GM19240 (cell line): ENCODE results near the gene DTHD1.

Source experiments
- DNase-seq: peaks from one replicate; pipeline ENCODE4 v3.0.0; 2011; ENCODE audit warnings: low spot score; ENCODE audit not compliant: insufficient read length

The DTHD1 gene

DNA sequence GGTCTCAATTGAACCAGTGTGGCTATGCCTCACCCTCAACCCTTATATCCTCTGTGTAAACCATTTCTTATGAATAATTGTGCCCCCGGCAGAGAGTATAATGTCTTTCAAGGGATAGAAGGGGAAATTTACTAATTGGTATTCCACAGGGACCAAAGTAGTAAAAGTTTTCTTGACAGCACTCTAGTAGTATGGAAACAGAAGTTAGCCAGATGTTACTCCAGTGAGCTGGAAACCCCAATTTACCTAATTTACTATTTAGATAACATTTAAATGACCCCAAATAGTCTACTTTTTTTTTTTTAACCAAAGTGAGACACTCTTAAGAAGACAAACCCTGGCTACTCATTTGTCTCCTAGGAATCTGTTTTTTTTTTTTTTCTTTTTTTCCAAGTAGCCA is 32.3 kb downstream of the DTHD1 start:
- no peak for DNase-seq

DNA sequence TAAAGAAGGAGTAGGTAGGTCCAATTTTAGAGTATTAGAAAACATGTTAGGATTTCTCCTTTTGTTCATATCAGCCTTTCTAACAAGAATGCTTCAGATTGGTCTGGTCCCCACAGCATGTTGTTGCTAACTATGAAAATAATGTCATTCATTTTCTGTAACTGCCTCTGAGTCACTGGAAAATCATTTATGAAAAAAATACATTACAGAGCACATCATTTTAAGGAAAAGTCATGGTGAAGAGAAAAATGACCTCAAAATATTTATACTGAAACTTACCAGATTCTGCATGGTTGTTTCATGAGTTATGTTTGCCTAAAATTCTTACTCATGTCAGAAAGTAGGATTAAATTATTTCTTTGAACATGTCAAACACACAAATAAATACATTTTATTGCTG is 35.2 kb downstream of the DTHD1 start:
- DNase-seq, result no peak

DNA sequence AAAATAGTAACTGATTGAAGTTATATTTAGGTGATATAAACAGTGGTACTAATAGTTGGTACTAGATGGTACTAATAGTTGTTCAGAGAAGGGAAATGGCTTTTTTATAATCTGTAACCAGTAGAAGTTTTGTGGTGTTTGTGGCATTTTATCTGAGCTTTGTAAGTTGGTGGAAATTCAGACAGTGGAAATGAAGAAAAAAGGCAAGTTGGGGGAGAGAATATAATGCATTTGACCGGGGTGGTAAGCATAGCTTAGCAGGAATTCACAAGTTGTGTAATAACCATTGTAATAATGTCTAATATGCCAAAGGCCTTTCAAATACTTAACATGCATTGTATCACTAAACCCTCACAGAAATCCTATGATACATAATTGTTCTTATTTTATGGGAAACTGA is 36.3 kb downstream of the DTHD1 start:
- DNase-seq, result no peak

DNA sequence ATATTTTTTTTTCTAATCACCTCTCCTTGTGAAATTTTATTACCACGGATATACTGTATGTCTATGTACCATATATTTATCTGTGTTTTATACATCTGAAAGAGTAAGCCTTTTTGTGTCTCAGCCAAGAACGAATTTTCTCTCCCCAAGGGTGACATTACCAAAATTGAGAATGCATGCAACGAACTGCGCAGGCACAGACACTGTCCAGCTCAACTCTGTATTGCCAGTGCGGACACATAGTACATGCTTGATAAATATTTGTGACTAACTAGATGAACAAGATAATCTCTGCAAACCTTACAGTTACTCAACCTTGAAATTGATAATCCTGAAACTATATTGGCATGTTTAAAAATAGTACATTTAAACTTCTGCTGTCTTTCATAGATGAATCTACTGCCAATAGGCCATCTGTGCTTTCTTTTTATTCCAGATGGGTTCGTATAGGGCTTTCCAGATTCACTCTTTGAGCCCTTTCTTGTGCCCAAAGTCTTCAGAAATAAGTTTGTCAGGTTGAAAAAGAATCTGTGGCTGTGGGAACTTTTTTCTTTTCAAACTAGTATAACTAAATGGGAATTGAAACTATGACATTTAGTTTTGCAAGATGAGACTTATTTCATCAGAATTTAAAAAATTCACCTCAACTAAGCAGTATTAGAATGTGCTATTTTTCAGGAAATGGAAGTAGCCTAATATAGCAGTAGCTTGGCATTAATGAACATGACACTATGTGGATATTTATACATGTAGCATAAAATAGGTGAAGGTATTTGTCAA is 38.9 kb downstream of the DTHD1 start:
- DNase-seq, result no peak

DNA sequence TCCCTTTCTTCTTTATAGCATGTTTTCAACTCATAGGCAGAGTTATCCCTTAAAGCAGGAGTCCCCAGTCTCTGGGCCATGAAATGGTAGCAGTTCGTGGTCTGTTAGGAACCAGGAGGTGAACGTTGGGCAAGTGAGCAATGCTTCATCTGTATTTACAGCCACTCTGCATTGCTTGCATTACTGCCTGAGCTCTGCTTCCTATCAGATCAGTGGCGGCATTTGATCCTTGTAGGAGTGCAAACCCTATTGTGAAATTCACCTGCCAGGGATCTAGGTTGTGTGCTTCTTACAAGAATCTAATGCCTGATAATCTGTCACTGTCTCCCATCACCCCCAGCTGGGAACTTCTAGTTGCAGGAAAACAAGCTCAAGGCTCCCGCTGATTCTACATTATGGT is 39.8 kb downstream of the DTHD1 start:
- DNase-seq, result no peak

DNA sequence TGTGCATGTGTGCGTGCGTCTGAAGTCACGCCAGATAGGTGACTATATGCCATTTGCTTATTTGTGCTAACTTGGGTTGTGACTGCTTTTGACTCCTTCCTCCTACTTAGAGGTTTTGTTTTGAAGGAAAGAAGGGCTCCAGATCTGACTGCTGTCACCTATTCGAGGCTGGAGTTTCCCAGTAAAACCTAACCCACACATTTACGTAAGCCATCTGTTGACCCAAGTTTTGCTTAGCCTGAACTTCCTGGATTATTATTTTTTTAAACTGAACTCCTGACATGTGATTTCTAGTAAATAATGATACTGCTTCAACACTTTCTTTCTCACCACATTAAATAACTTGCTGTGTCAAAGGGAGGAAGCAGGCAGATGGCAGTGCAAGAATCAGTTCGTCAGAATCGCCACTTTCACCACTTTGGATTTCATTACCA is 41.5 kb downstream of the DTHD1 start:
- DNase-seq, result no peak

DNA sequence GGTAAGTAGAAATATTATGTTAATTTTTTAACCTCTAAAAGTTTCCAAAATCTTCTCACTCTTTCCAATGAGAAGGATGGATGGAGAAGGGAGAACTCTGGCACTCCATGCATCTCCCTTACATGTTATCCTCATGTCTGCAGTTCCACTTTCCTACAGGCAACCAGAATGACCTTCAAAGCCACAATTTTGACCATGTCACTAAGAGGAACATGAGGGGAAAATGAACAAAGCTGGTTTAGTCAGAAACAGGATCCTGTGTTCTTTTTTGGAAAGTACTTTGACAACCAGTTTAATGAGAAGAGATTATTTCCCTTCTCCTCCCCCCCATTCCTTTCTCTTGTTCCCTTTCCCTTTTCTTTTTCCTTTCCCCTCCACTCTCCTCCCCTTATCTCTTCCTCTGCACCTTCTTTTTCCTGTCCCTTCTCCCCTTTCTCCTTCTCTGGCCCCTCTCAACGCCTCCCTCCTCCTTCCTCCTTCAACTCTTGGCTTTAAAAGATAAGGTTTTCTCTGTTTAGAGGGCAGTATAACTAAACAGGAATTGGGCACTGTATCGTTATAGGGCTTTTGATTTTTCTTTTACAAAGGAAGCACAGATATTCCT is 42.5 kb downstream of the DTHD1 start:
- no peak for DNase-seq

DNA sequence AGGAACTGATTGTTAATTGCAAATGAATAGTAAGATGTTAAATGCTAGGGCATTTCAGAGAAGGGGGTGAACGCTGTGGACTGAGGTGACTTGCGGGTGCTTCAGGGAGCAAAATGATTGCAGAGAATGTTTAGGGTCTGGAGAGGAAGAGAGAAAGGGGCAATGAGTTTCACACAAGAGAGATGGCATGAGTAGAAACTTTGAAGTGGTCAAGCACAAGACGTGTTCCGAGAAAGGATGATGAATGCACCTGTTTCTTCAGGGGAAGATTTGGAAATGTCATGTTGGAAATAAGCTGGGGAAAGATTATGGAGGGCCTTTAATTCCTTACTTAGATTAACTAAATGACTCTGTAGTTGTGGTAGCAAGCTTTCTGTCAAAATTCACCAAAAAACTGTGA is 43.4 kb downstream of the DTHD1 start:
- no peak for DNase-seq

DNA sequence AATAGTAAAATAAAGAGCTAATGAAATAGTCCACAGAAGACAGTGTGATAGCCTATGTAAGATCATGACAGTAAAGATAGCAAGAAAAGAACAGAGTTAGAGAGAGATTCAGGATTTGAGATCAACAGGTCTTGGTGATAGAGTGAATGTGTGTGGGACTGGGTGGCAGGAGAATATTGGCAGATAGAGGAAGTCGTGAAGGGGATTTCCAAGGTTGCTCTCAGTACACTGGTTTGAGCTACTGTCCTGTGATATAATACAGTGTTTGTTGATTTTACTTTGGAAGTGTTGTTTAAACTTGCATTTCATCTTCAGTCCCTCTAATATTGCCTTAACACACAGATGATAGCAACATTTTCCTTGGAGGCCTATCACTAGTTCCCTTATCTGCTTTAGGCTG is 44.1 kb downstream of the DTHD1 start:
- no peak for DNase-seq

DNA sequence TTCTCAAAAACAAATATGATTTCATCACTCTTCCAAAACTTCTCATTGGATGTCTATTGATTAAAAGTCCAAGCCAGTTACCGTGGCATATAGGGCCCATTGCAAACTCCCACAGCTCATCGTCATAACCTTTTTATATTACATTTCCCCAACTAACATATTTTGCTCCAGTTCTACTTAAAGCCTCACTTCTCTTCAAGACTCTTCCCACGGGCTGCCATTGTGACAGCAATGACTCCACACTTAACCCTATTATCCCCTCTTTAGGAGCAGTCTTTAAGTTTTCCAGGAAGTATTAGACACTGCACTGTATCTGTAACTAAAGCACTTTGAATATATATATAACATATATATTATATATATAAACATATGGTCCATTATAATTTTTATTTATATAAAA is 44.5 kb downstream of the DTHD1 start:
- no peak for DNase-seq

DNA sequence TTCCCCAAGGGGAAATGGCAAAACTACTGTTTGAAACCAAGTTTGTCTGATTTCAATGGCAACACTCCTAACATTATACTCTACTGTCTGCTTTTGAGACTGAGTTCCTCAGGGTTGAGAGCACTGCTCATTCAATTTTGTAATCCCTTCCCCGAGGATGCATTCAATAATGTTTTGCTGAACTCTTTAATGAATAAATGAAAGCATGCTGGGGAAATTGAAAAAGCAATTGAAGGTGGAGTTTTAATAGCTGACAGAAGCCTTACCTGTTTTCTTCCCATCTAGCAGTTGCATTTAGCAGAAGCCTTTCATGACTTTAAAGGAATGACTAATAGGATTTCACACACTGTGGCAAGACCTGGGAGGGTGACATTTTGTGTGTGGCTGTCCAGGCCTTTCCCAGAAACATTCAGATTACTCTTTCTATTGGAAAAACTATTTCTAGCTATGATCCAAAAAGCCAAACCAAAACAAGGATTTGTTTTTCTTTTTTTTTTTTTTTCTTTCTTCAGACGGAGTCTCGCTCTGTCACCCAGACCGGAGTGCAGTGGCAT is 45.1 kb downstream of the DTHD1 start:
- DNase-seq, result no peak

DNA sequence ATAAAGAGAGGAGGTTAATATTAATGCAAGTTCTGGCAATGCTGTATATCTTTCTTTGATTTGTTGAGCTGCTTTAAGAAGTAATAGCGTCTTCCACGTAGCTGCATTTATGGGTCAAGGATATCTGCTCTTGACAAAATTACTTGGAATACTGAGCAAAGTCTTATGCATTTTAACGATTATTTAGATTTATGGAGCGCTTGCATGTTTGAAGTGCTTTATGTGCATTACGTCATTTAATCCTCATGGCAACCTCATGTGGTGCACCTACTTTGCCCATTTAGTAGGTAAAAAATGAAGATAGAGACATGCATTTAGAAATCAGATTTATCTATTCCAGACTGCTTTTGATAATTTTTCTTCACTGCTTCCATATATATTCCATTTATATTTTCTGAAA is 46.0 kb downstream of the DTHD1 start:
- no peak for DNase-seq

DNA sequence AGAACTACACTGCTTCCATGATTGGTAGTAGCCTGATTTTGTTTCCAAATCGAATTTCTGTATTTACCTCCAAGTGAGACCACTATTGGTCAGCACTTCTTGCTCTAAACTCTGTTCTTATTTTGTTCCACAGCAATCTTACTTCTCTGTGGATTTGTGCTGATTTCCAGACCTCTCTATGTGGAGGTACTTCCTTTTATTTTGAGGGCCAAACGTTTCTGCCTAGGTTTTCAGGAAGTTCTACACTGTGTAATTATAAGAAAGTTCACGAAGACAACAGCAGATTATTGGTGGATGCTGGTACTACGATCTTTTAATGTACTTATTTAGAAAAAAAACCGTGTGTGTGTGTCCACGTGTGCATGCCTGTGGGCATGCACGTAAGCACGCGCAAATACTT is 46.7 kb downstream of the DTHD1 start:
- DNase-seq, result no peak

DNA sequence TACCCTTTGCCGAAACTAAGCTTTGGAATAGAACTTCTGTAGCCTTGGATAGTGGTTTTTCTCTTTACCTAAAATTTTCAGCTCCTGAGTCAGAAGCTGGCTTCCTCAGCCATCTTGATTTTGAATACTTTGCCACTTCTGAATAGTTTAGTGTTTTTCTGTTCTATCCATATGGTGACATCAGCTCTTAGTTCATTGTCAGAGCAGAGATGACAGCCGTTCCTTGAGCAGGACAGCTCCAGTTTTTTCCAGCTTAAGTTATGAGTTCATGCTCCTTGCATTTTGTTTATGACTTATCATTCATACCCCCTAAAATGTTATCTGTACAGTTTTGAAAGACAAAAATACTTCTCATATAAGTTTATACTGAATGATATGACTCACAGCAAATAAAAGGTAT is 47.8 kb downstream of the DTHD1 start:
- DNase-seq, result no peak

DNA sequence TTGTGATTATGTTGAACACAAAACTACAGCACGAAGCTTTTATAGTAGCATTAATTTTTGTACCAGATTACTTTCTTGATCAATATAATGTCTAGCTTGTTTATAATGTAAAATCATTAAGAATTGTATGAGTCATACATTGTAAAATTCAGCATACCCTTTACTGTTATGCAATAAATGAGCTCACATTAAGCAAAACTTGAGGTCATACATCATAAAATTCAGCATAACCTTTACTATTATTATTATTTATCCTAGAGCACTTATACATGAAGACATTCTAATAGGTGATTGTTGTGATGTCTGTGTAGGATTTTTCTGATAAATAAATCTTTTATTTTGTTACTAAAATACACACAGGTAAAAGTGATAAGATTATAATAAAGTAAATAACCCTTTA is 49.4 kb downstream of the DTHD1 start:
- no peak for DNase-seq

DNA sequence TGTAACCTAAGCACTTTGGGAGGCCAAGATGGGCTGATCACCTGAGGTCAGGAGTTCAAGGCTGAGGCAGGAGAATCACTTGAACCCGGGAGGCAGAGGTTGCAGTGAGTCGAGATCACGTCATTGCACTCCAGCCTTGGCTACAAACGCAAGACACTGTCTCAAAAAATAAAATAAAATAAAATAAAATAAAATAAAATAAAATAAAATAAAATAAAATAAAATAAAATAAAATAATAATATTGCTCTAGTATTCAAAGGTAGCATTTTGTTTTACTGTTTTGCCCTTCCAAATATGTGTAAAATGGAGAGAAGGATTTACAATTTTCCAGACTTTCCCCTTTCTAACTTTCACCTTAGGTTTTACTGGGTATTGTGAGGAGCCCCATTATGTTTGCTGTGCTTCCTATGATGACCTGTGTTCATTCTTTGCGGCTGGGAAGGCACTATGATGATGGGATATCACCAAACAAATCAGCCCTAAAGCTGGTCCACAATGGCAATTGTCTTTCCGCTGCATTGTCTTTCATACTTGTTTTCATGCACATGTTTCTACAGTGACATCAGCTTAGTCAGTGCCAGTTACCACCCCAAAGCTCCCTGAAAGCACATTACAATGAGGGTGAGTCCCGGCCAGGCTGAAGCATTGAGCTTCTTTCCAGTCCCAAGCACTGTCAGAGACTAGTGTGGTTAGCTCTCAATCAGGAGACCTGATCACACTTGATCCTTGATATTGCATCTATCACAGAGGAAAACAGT is 50.8 kb downstream of the DTHD1 start:
- no peak for DNase-seq

DNA sequence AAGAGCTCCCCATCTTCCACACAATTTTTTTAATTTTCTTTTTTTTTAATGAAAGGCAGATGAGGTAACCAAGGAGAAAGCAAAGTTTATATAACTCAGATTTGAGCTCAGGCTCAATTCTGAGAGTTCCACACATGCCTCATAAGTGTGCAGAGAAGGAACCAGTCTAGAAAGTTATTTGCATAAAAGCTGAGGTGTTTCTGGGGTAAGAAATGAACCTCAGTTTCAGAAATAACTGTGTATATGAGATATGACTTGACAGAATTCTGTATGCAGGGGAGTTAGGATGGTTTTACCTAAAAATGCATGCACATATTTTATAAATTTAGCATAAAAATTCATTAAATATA is 51.3 kb downstream of the DTHD1 start:
- DNase-seq, result no peak

DNA sequence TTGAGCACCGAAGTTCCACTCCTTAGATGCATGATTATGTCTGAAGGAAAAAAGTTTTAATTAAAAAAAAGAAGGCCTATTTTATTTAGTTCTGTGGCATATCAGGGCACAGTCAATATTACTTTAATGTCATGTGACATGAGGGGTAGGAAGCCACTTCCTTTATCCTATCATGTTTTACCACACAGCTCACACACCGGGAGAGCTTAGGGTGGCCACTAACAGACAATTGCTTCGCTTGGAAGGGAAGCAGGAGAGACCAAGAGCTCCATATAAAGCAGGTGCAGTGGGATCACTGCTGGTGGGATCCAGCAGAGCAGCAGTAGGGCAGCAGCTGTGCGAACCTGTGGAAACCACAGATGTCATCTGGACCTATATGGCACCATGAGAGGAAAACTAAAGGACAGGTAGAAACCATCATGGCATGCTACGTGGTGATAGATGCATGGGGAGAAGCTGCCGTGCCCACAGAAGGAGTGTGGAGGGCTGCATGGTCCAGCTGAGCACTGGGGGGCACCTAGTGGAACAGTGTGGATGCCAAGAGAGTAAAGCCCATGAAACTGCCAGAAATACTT is 52.0 kb downstream of the DTHD1 start:
- no peak for DNase-seq

DNA sequence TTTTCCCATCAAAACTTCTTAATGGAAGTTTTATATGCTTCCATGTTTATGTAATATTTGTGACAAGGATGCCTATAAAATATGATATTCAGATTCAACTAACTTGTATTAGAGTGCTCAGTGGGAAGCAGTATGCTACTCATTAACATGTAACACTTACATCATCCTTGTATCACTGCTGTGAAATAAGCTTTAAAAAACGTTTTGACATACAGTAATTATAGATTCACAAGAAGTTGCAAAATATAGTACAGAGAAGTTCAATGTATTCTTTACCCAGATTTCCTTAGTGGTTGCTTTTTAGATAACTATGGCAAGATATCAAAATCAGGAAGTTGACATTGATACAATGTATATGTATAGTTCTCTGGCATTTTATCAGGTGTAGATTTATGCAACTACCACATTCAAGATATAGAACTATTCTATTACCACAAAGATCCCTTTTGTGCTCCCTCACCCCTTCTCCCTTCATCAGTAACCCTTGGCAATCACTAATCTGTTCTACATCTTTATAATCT is 56.3 kb downstream of the DTHD1 start:
- no peak for DNase-seq

DNA sequence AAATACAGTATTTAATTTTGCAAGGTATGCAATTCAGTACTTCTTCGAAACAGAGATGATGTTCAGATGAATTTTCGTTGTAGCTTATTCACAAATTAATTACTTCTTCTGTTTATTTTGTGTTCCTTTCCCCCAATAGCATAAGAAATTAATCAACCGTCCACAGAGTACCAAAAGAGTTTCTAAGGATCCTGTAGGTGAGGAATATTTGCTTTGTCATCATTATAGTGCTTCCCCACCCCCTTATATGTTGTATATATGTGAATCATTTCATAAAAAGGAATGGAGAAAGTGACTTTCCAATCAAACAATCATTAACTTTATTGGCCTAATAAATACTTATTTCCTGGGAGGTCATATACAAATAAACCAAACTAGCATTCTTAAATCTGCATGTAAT is 57.6 kb downstream of the DTHD1 start:
- no peak for DNase-seq

DNA sequence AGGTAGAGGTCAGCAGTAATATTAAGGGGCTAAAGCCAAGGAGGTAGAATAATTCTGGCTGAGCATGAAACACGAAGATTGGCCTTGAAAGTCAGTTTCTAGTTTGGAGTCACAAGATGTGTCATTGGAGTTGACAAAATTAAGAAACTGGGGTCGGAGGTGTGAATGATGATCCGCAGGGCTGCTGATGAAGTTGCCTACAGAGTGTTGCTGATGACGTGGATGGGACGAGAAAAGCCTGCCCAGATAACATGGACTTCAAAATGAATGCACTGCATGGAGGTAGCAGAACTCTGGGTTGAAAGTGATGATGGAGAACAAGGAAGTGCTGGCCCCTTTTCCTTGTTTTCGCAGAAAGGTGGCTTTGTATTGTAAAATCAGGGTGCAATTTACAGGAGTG is 60.5 kb downstream of the DTHD1 start:
- DNase-seq, result no peak
